B cell (primary cell): ENCODE measurements around the gene ACIN1. TPM values are rescaled to one million over a fixed set of nuclear protein-coding genes. Genes with fewer than 3 reads are reported as not detected.

Experiments
- ATAC-seq: fragments of 200-7000 bp; cut with Tn5 transposase; one replicate; pipeline ENCODE4 v1.10.0; 2021; ENCODE audit warnings: low read depth, mild to moderate bottlenecking, moderate number of reproducible peaks, moderate library complexity
- CTCF ChIA-PET: fragments of 350-600 bp; sonication (Branson Sonifier 250); formaldehyde crosslinking; loops from one replicate; lab custom pipeline; 2021; ENCODE audit warnings: antibody characterized with exemption, inconsistent platforms; lab: Charles Lee
- POLR2A ChIA-PET: fragments of 350-600 bp; sonication (Branson Sonifier 250); formaldehyde crosslinking; loops from one replicate; lab custom pipeline; 2021; ENCODE audit warnings: antibody characterized with exemption; lab: Charles Lee
- DNase-seq: peaks from one replicate; pipeline ENCODE4 v3.0.0; 2013
- H2AFZ ChIP-seq: 2 replicates; pipeline ENCODE4 v1.6.1; 2012; ENCODE audit warnings: mild to moderate bottlenecking, low read depth, low read length; ENCODE audit not compliant: insufficient read depth, poor library complexity, severe bottlenecking
- H3K27ac ChIP-seq, 2 donors: 1 replicate in 1 of 2; 2 replicates in 1 of 2; pipeline ENCODE4 v1.5.1; 2012 to 2013; ENCODE audit warnings: low read length in 2 of 2, mild to moderate bottlenecking in 2 of 2, moderate library complexity in 1 of 2
- H3K27me3 ChIP-seq, 4 experiments: fragments of 200-600 bp in 1 of 4; sonication (generic) in 1 of 4; replicated peaks in 1 of 4; 1 replicate in 2 of 4; 2 replicates in 2 of 4; pipeline versions ENCODE4 v1.6.1 to v1.7.0; 2013 to 2016; ENCODE audit warnings: low read length in 3 of 4, mild to moderate bottlenecking in 2 of 4, mixed read lengths in 1 of 4, moderate library complexity in 1 of 4; ENCODE audit not compliant: insufficient read depth in 4 of 4, control insufficient read depth in 3 of 4; ENCODE audit errors: control extremely low read depth in 1 of 4
- H3K36me3 ChIP-seq, 2 experiments: replicated peaks in 1 of 2; 1 replicate in 1 of 2; 2 replicates in 1 of 2; pipeline versions ENCODE4 v1.6.1 to v1.7.1; 2013; ENCODE audit warnings: low read length in 1 of 2; ENCODE audit not compliant: insufficient read depth in 2 of 2, control insufficient read depth in 1 of 2; ENCODE audit errors: control extremely low read depth in 1 of 2, extremely low read depth in 1 of 2
- H3K4me1 ChIP-seq, 2 donors: fragments of 200-600 bp in 1 of 2; sonication (generic) in 1 of 2; 1 replicate in 1 of 2; 2 replicates in 1 of 2; pipeline versions ENCODE4 v1.5.1 to v1.6.1; 2013 to 2017; ENCODE audit warnings: low read length in 2 of 2; ENCODE audit not compliant: control insufficient read depth in 2 of 2, insufficient read depth in 2 of 2
- H3K4me2 ChIP-seq: replicated peaks from 2 replicates; pipeline ENCODE3; 2012; ENCODE audit warnings: mild to moderate bottlenecking, low read depth, low read length; ENCODE audit not compliant: poor library complexity, severe bottlenecking
- H3K4me3 ChIP-seq, 5 experiments: fragments of 200-600 bp in 1 of 5; sonication (generic) in 1 of 5; 1 replicate in 3 of 5; 2 replicates in 2 of 5; pipeline versions ENCODE4 v1.5.1 to v1.7.0; 2011 to 2016; ENCODE audit warnings: low read length in 4 of 5, mild to moderate bottlenecking in 4 of 5, low read depth in 2 of 5, control low read depth in 1 of 5, moderate library complexity in 1 of 5; ENCODE audit not compliant: insufficient read depth in 1 of 5; ENCODE audit errors: control extremely low read depth in 1 of 5, extremely low read depth in 1 of 5
- H3K79me2 ChIP-seq: fragments of 200-600 bp; sonication (generic); one replicate; pipeline ENCODE4 v1.6.0; 2016; ENCODE audit warnings: low read length; ENCODE audit not compliant: control insufficient read depth, insufficient read depth
- H3K9ac ChIP-seq: fragments of 200-600 bp; sonication (generic); 2 replicates; pipeline ENCODE4 v1.6.1; 2017; ENCODE audit warnings: mild to moderate bottlenecking, low read length, moderate library complexity
- H3K9me3 ChIP-seq, 3 donors: one replicate each; pipeline versions ENCODE4 v1.6.1 to v1.7.1; 2013; ENCODE audit warnings: low read length in 2 of 3; ENCODE audit not compliant: control insufficient read depth in 2 of 3, insufficient read depth in 1 of 3; ENCODE audit errors: control extremely low read depth in 1 of 3
- H4K20me1 ChIP-seq: 2 replicates; pipeline ENCODE4 v1.6.0; 2012; ENCODE audit warnings: mild to moderate bottlenecking, low read length; ENCODE audit not compliant: insufficient read depth, control insufficient read depth, poor library complexity, severe bottlenecking
- H3K27ac Mint-ChIP-seq: one replicate; pipeline ENCODE4 v1.8.0; 2021; ENCODE audit warnings: mixed read lengths
- H3K27me3 Mint-ChIP-seq: one replicate; pipeline ENCODE4 v1.8.0; 2021; ENCODE audit warnings: mixed read lengths
- H3K4me1 Mint-ChIP-seq: one replicate; pipeline ENCODE4 v1.8.0; 2021; ENCODE audit warnings: mixed read lengths
- H3K4me3 Mint-ChIP-seq: one replicate; pipeline ENCODE4 v1.8.0; 2021; ENCODE audit warnings: mixed read lengths
- H3K9me3 Mint-ChIP-seq: one replicate; pipeline ENCODE4 v1.8.0; 2022; ENCODE audit warnings: mixed read lengths; ENCODE audit not compliant: insufficient read depth
- CTCF ChIP-seq: fragments of 200-600 bp; IDR thresholded peaks from one replicate; pipeline ENCODE4 v1.8.0; 2022; ENCODE audit warnings: antibody characterized with exemption, mild to moderate bottlenecking
- EZH2 ChIP-seq: IDR thresholded peaks from 2 replicates; pipeline ENCODE4 v1.6.1; 2012; ENCODE audit warnings: borderline replicate concordance, low read depth, mild to moderate bottlenecking, moderate library complexity, low read length; ENCODE audit not compliant: insufficient read depth, poor library complexity, severe bottlenecking
- WGBS: methylation state at CpG from one replicate; pipeline ENCODE4 v1.1.5; 2013; ENCODE audit warnings: missing lambda C conversion rate; ENCODE audit not compliant: insufficient coverage; 5-methylcytosine and 5-hydroxymethylcytosine counted together
- intact Hi-C: fragments of 100-400 bp; cut with micrococcal nuclease; formaldehyde crosslinking; loops from one replicate; pipeline ENCODE4 v1.10.0; 2022
- polyA plus RNA-seq: library from polyadenylated mRNA; depleted of rRNA; stranded (reverse); fragments of >200 nt; gene quantifications from 2 replicates; pipeline ENCODE4 v1.2.3, GENCODE V29; 2012
- total RNA-seq, 2 donors: library from RNA; stranded (reverse); fragments of 120-200 nt in 1 of 2; gene quantifications; 1 replicate in 1 of 2; 2 replicates in 1 of 2; pipeline versions ENCODE4 v1.2.3 to v1.2.4, GENCODE V29; 2013 to 2022

The ACIN1 gene
- total and polyA plus RNA-seq, 2 donors (not counting 1 experiment from before 2014, with no cell fraction given): 178 to 359 TPM

DNA sequence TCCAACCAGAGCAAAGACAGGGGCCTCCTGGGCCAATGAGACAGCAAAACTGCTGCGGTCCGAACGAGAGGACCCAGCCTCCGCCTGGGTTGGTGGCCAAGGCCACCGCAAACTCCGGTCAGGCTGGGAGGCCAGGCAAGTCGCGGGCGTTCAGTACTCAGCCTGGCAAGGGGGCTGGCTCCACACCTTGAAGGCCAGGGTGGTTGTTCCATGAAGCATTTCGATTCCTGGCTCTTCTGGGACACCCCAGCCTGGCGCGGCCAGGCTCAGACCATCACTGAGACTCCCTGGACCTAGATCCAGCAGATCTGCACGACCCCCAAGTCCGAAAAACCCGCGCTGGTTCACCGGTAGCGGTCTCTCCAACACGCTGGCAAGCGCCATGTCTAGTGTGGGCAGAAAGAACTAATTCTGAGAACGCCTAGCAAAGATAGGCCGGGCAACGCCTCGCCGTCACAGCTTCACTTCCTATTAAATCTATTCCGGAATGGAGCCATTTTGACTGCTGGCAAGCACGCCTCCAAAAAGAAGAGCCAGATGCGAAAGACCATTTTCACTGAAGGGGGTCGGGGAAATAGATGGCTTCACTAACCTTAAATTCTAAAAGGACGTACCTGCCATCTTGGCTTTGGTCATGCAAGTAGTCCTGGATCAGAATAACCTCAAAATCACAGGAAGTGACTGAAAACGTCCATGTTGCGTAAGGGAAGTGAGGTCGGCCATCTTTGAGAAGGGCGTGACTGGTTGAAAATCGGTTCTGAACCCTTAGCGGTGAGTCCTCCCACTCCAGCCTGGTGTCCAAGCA, 60.2 kb downstream of the ACIN1 start, which contains the start of gene PSMB5:
PSMB5 (minus strand) TSS at position 403 of the 805 bp plus-strand sequence; CDS start at position 384, 19 bp downstream.
- peak within 1 kb of the TSS; percentile 86 for H3K4me3 Mint-ChIP-seq
- ChIA-PET CTCF (interaction anchor here (0.9 to 2.5 kb wide), 5 partner anchors 23 to 478 kb away, joined by 3 to 12 read pairs (median 5); partner anchors contain the start of gene CDH24), POLR2A (interaction anchor here (2.1 kb wide), 1 partner anchor 28 kb away, joined by 8 read pairs; no protein-coding TSS in a partner anchor)
- Histone ChIP-seq H3K36me3 (peaks cover 4 to 22% of the 10 kb centered on the region in 2 experiments), H2AFZ (peak within 1 kb of the TSS; percentile 89), H4K20me1 (no peaks in the 10 kb centered on the region), H3K4me3 (peak within 1 kb of the TSS; percentile 62 to 100 (median 66)), H3K79me2 (peaks cover 22% of the 10 kb centered on the region), H3K27ac (peak within 1 kb of the TSS; percentile 81 to 93), H3K27me3 (no peaks in the 10 kb centered on the region), H3K4me2 (peak within 1 kb of the TSS; percentile 78), H3K9ac (peak within 1 kb of the TSS; percentile 84), H3K9me3 (no peaks in the 10 kb centered on the region), H3K4me1 (peaks cover 14 to 20% of the 10 kb centered on the region in 2 donors)
- ATAC-seq (peak; percentile 92), DNase-seq (peak; percentile 96)
- 0% methylated on average over 31 of the region's 36 CpGs for WGBS
- no peaks in the 10 kb centered on the region for H3K27me3 Mint-ChIP-seq
- TF ChIP-seq CTCF (no peak), EZH2 (no peak)
- intact Hi-C loops: loop anchor here (1.0 to 2.0 kb wide), 8 partner anchors 24 to 445 kb away; partner anchors contain the start of genes ACIN1, C14orf119, DAD1 and HAUS4
- H3K9me3 Mint-ChIP-seq: no peaks in the 10 kb centered on the region
- peak within 1 kb of the TSS; percentile 93 for H3K27ac Mint-ChIP-seq
- peaks cover 28% of the 10 kb centered on the region for H3K4me1 Mint-ChIP-seq
